CD4-positive, alpha-beta memory T cell (primary cell): ENCODE measurements around the gene GAGE12F. TPM values are rescaled to one million over a fixed set of nuclear protein-coding genes. Genes with fewer than 3 reads are reported as not detected.
"Not testable (repeated sequence)": the region's sequence is repeated elsewhere in the genome, so short reads cannot be mapped to it uniquely, and the experiment has no call there.

Experiments
- CTCF ChIA-PET: fragments of 350-600 bp; sonication (Branson Sonifier 250); formaldehyde crosslinking; loops from one replicate; lab custom pipeline; 2021; ENCODE audit warnings: inconsistent platforms; ENCODE audit not compliant: partially characterized antibody; lab: Charles Lee
- POLR2A ChIA-PET: fragments of 350-600 bp; sonication (Branson Sonifier 250); formaldehyde crosslinking; loops from one replicate; lab custom pipeline; 2021; ENCODE audit not compliant: partially characterized antibody; lab: Charles Lee
- DNase-seq, 5 donors: peaks; one replicate each; pipeline versions ENCODE4 v3.0.0 to v3.0.0-alpha.2; 2020 to 2022; ENCODE audit warnings: mixed read lengths in 1 of 5
- H3K27ac ChIP-seq: one replicate; pipeline ENCODE4 v1.7.0; 2013; ENCODE audit warnings: low read depth, low read length
- H3K27me3 ChIP-seq: 2 replicates; pipeline ENCODE4 v1.7.0; 2013; ENCODE audit warnings: mild to moderate bottlenecking, low read length, moderate library complexity; ENCODE audit not compliant: insufficient read depth
- H3K36me3 ChIP-seq: 2 replicates; pipeline ENCODE4 v1.7.0; 2013; ENCODE audit warnings: mild to moderate bottlenecking, low read length, moderate library complexity; ENCODE audit not compliant: insufficient read depth
- H3K4me1 ChIP-seq: 2 replicates; pipeline ENCODE4 v1.7.0; 2013; ENCODE audit warnings: mild to moderate bottlenecking, low read length, moderate library complexity; ENCODE audit not compliant: insufficient read depth
- H3K4me3 ChIP-seq, 2 donors: one replicate each; pipeline ENCODE4 v1.7.0; 2013; ENCODE audit warnings: low read length in 2 of 2, mild to moderate bottlenecking in 1 of 2
- H3K9me3 ChIP-seq, 2 donors: one replicate each; pipeline ENCODE4 v1.7.0; 2013; ENCODE audit warnings: low read length in 2 of 2, control low read depth in 1 of 2; ENCODE audit not compliant: control insufficient read depth in 1 of 2
- H3K27ac Mint-ChIP-seq, 7 donors: one replicate each; pipeline ENCODE4 v1.8.0; 2020 to 2021; ENCODE audit warnings: mixed read lengths in 7 of 7, mild to moderate bottlenecking in 6 of 7, inconsistent platforms in 3 of 7, moderate library complexity in 3 of 7
- H3K27me3 Mint-ChIP-seq, 2 donors: one replicate each; pipeline ENCODE4 v1.8.0; 2020 to 2021; ENCODE audit warnings: mixed read lengths in 2 of 2
- H3K36me3 Mint-ChIP-seq, 2 donors: one replicate each; pipeline ENCODE4 v1.8.0; 2020 to 2021; ENCODE audit warnings: mixed read lengths in 2 of 2, inconsistent platforms in 1 of 2, mild to moderate bottlenecking in 1 of 2
- H3K4me1 Mint-ChIP-seq, 4 donors: one replicate each; pipeline ENCODE4 v1.8.0; 2020 to 2021; ENCODE audit warnings: mixed read lengths in 4 of 4, mild to moderate bottlenecking in 1 of 4
- H3K4me3 Mint-ChIP-seq, 8 donors: one replicate each; pipeline ENCODE4 v1.8.0; 2020 to 2021; ENCODE audit warnings: mixed read lengths in 8 of 8, mild to moderate bottlenecking in 7 of 8, moderate library complexity in 6 of 8, inconsistent platforms in 3 of 8
- H3K9me3 Mint-ChIP-seq, 8 donors: one replicate each; pipeline ENCODE4 v1.8.0; 2020 to 2021; ENCODE audit warnings: mixed read lengths in 8 of 8, mild to moderate bottlenecking in 5 of 8, inconsistent platforms in 3 of 8, moderate library complexity in 1 of 8
- intact Hi-C: fragments of 100-400 bp; cut with micrococcal nuclease; formaldehyde crosslinking; loops from one replicate; pipeline ENCODE4 v1.15.1; 2023
- polyA plus RNA-seq, 2 donors: library from polyadenylated mRNA; unstranded; fragments of 300-500 nt; fragmentation: Illumina TruSeq; gene quantifications; one replicate each; pipeline ENCODE4 v1.2.3, GENCODE V29; 2021
- total RNA-seq, 2 experiments: library from RNA; stranded (reverse); gene quantifications; one replicate each; pipeline ENCODE4 v1.2.3, GENCODE V29; 2021

Gene GAGE12F
- total and polyA plus RNA-seq, 4 experiments from 2014 or later = not detected

DNA sequence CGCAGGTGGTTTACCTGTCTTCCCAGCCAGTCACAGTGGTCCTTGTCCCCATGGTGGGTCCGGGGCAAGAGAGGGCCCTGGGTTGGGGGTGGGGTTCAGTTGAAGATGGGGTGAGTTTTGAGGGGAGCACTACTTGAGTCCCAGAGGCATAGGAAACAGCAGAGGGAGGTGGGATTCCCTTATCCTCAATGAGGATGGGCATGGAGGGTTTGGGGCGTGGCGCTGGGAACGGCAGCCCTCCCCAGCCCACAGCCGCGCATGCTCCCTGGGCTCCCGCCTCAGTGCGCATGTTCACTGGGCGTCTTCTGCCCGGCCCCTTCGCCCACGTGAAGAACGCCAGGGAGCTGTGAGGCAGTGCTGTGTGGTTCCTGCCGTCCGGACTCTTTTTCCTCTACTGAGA is 28.6 kb downstream of the GAGE12F start, which contains the start of gene GAGE2A:
Gene GAGE2A, plus strand, starts transcription at position 301 of the 400 bp plus-strand sequence. CDS start 1,155 bp downstream, outside the sequence.
- DNase-seq, H3K4me3 ChIP-seq, H3K36me3 Mint-ChIP-seq, H3K4me3 Mint-ChIP-seq, H3K36me3 ChIP-seq, H3K27ac ChIP-seq, H3K9me3 Mint-ChIP-seq, H3K9me3 ChIP-seq, intact Hi-C loops, H3K4me1 Mint-ChIP-seq, H3K4me1 ChIP-seq, H3K27ac Mint-ChIP-seq, H3K27me3 ChIP-seq, POLR2A ChIA-PET, CTCF ChIA-PET, H3K27me3 Mint-ChIP-seq: not testable (repeated sequence)

DNA sequence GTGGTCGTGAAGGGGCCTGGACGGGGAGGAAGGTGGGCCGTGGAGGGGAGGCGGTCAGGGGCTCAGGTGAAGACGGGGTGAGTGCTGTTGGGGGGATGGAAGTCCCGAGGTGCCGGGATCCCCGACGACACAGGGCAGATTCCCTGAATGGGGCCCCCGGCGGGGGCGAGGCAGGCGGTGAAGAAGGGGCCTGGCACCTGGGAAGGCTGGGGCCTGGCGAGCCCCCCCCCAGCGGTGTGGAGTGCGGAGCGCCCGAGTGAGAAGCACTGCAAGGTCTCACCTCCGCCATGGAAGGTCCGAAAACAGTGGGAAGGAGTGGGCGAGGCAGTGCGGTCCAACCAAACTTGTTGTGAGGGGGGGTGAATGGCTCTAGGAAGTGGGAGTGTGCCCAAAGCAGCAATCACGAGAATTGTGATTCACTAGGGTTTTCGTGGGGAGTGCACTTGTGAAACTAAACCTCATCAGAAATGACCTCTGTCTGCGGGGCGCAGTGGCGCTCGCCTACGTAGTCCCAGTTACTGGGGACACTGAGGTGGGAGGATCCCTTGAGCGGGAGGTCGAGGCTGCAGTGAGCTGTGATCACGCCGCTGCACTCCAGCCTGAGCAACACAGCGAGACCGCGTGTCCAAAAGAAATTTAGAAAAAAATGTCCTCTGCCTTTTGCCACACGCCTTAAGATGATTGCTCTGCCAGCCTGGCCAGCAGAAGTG is 29.3 kb downstream of the GAGE12F start:
- H3K27ac ChIP-seq, H3K27me3 Mint-ChIP-seq, H3K4me1 Mint-ChIP-seq, H3K36me3 ChIP-seq, POLR2A ChIA-PET, H3K9me3 ChIP-seq, H3K4me3 Mint-ChIP-seq, H3K9me3 Mint-ChIP-seq, H3K36me3 Mint-ChIP-seq, H3K4me1 ChIP-seq, H3K27me3 ChIP-seq, intact Hi-C loops, H3K27ac Mint-ChIP-seq, CTCF ChIA-PET, H3K4me3 ChIP-seq: not testable (repeated sequence)
- peak in 1 of 5 donors; percentile 22 for DNase-seq

DNA sequence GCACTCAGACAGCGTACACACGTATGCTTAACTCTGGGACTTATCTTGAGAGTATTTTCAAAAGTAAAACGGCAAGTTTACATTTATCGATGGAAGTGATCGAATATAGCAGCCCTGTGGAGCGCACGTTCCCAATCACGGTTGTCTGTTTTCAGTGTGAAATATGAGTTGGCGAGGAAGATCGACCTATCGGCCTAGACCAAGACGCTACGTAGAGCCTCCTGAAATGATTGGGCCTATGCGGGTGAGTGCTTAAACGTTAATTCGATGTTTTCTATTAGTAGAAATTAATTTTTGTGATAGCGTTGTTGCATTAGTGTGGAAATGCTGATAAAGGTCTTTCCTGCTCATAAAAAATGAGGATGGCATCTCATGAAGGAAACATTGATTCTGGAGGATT is 29.8 kb downstream of the GAGE12F start:
- H3K27me3 Mint-ChIP-seq, H3K9me3 Mint-ChIP-seq, CTCF ChIA-PET, POLR2A ChIA-PET, H3K9me3 ChIP-seq, intact Hi-C loops, H3K4me1 Mint-ChIP-seq, H3K4me1 ChIP-seq, H3K27ac Mint-ChIP-seq, H3K27me3 ChIP-seq, H3K4me3 ChIP-seq, H3K4me3 Mint-ChIP-seq, H3K36me3 ChIP-seq, H3K27ac ChIP-seq, H3K36me3 Mint-ChIP-seq: not testable (repeated sequence)
- DNase-seq = peak in 1 of 5 donors; percentile 24

DNA sequence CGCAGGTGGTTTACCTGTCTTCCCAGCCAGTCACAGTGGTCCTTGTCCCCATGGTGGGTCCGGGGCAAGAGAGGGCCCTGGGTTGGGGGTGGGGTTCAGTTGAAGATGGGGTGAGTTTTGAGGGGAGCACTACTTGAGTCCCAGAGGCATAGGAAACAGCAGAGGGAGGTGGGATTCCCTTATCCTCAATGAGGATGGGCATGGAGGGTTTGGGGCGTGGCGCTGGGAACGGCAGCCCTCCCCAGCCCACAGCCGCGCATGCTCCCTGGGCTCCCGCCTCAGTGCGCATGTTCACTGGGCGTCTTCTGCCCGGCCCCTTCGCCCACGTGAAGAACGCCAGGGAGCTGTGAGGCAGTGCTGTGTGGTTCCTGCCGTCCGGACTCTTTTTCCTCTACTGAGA is 38.1 kb downstream of the GAGE12F start, which contains the start of gene GAGE1:
Gene GAGE1, plus strand, starts transcription at position 301 of the 400 bp plus-strand sequence. CDS start 1,155 bp downstream, outside the sequence.
- H3K27me3 Mint-ChIP-seq, CTCF ChIA-PET, DNase-seq: not testable (repeated sequence)

DNA sequence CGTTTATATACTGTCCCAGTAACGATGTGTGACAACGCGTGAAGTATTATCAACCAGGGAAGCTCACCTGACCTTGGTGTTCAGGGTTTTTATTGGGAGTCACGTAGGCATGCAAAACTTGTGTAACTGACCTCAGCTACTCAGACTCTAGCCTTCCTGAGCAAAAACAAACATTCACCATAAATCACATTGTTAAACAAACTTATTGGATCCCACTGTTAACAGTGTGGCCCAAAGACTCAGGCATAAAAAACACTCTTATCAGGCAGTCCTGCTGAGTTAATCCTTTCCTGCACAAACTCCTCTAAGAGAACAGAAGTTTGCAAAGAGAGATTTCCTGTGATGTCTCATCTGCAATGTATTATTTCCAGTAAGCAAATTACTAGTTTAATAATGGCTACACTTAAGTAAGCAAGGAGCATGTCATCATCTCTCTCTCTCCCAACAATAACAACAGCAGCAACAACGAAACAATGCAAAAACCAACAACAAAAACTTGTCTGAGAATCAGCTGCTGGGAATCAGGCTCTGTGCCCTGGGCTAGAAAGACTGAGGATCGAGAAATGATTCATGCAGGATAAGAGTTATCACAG is 50.2 kb downstream of the GAGE12F start:
- no peaks in the 10 kb centered on the region for H3K36me3 Mint-ChIP-seq
- no peak for DNase-seq
- POLR2A ChIA-PET = no interaction called here

More for the DNA sequence above, 38.1 kb downstream of the GAGE12F start, which contains the start of gene GAGE1:
- H3K9me3 ChIP-seq, POLR2A ChIA-PET, H3K4me3 Mint-ChIP-seq, H3K27ac Mint-ChIP-seq, H3K4me1 Mint-ChIP-seq, H3K27ac ChIP-seq, H3K4me3 ChIP-seq, intact Hi-C loops, H3K9me3 Mint-ChIP-seq, H3K4me1 ChIP-seq, H3K36me3 Mint-ChIP-seq, H3K36me3 ChIP-seq, H3K27me3 ChIP-seq: not testable (repeated sequence)

More for the DNA sequence above, 50.2 kb downstream of the GAGE12F start:
- peaks cover 0 to 2% of the 10 kb centered on the region in 2 donors for H3K27me3 Mint-ChIP-seq
- H3K9me3 Mint-ChIP-seq = peaks cover 0 to 2% (median 0%) of the 10 kb centered on the region in 8 donors
- no peak overlapping the region for H3K27ac Mint-ChIP-seq
- Histone ChIP-seq H3K27ac (no peak overlapping the region), H3K4me1 (no peaks in the 10 kb centered on the region), H3K4me3 (no peak overlapping the region), H3K9me3 (no peaks in the 10 kb centered on the region), H3K27me3 (no peaks in the 10 kb centered on the region), H3K36me3 (no peaks in the 10 kb centered on the region)
- no peak overlapping the region for H3K4me3 Mint-ChIP-seq
- H3K4me1 Mint-ChIP-seq = no peaks in the 10 kb centered on the region
- CTCF ChIA-PET = no interaction called here
- intact Hi-C loops = no loop called here

Other genes with a start within 250 kb of the GAGE12F start
- not detected for gene GAGE12J, start 238.8 kb upstream of the GAGE12F start, total RNA-seq
- not detected for gene GAGE12J, start 238.8 kb upstream of the GAGE12F start, polyA plus RNA-seq
- not detected for gene GAGE13, start 229.3 kb upstream of the GAGE12F start, total RNA-seq
- gene GAGE13, start 229.3 kb upstream of the GAGE12F start, polyA plus RNA-seq = not detected
- not detected for gene GAGE12C, start 28.7 kb upstream of the GAGE12F start, total RNA-seq
- not detected for gene GAGE12C, start 28.7 kb upstream of the GAGE12F start, polyA plus RNA-seq
- gene GAGE12D, start 19.1 kb upstream of the GAGE12F start, total RNA-seq = not detected
- gene GAGE12D, start 19.1 kb upstream of the GAGE12F start, polyA plus RNA-seq = not detected
- gene GAGE12E, start 9.6 kb upstream of the GAGE12F start, total RNA-seq = not detected
- not detected for gene GAGE12E, start 9.6 kb upstream of the GAGE12F start, polyA plus RNA-seq
- gene GAGE12G, start 9.6 kb downstream of the GAGE12F start, total RNA-seq = not detected
- not detected for gene GAGE12G, start 9.6 kb downstream of the GAGE12F start, polyA plus RNA-seq
- gene GAGE12H, start 19.1 kb downstream of the GAGE12F start, total RNA-seq = not detected
- gene GAGE12H, start 19.1 kb downstream of the GAGE12F start, polyA plus RNA-seq = not detected
- not detected for gene GAGE2A, start 28.7 kb downstream of the GAGE12F start, total RNA-seq
- not detected for gene GAGE2A, start 28.7 kb downstream of the GAGE12F start, polyA plus RNA-seq
- gene GAGE1, start 38.2 kb downstream of the GAGE12F start, total RNA-seq = not detected
- gene GAGE1, start 38.2 kb downstream of the GAGE12F start, polyA plus RNA-seq = not detected
- gene PAGE1, start 135.1 kb downstream of the GAGE12F start, total RNA-seq = not detected
- not detected for gene PAGE1, start 135.1 kb downstream of the GAGE12F start, polyA plus RNA-seq